Hepatocyte (in vitro differentiated cells): ENCODE results near the gene PTPN4. TPM values are rescaled to one million over a fixed set of nuclear protein-coding genes. Genes with fewer than 3 reads are reported as not detected.

Experiments used
- DNase-seq: peaks from one replicate; pipeline ENCODE4 v3.0.0-alpha.2; 2016; ENCODE audit warnings: low spot score
- H2AFZ ChIP-seq: fragments of 200-600 bp; sonication (generic); 2 replicates; pipeline ENCODE4 v1.6.0; 2016; ENCODE audit warnings: antibody characterized with exemption, mild to moderate bottlenecking
- H3K27ac ChIP-seq: fragments of 200-600 bp; sonication (generic); 2 replicates; pipeline ENCODE4 v1.5.1; 2016; ENCODE audit warnings: mild to moderate bottlenecking
- H3K27me3 ChIP-seq: fragments of 200-600 bp; sonication (generic); 2 replicates; pipeline ENCODE4 v1.6.1; 2016
- H3K36me3 ChIP-seq: fragments of 200-600 bp; sonication (generic); replicated peaks from 2 replicates; pipeline ENCODE4 v1.5.1; 2016; ENCODE audit warnings: low read depth; ENCODE audit not compliant: insufficient read depth
- H3K4me1 ChIP-seq: fragments of 200-600 bp; sonication (generic); 2 replicates; pipeline ENCODE4 v1.5.1; 2016; ENCODE audit warnings: mild to moderate bottlenecking, moderate library complexity; ENCODE audit not compliant: insufficient read depth
- H3K4me2 ChIP-seq: fragments of 200-600 bp; sonication (generic); 2 replicates; pipeline ENCODE4 v1.6.0; 2016
- H3K4me3 ChIP-seq: fragments of 200-600 bp; sonication (generic); 2 replicates; pipeline ENCODE4 v1.5.1; 2016; ENCODE audit warnings: mild to moderate bottlenecking
- H3K79me2 ChIP-seq: fragments of 200-600 bp; sonication (generic); 2 replicates; pipeline ENCODE4 v1.6.0; 2017; ENCODE audit warnings: mild to moderate bottlenecking
- H3K9me2 ChIP-seq: fragments of 200-600 bp; sonication (generic); replicated peaks from 2 replicates; pipeline ENCODE4 v1.6.0; 2017; ENCODE audit warnings: mild to moderate bottlenecking; ENCODE audit not compliant: insufficient read depth
- H3K9me3 ChIP-seq: fragments of 200-600 bp; sonication (generic); 2 replicates; pipeline ENCODE4 v1.5.1; 2016; ENCODE audit warnings: low read depth, mild to moderate bottlenecking
- H4K20me1 ChIP-seq: fragments of 200-600 bp; sonication (generic); 2 replicates; pipeline ENCODE4 v1.6.0; 2016; ENCODE audit warnings: mild to moderate bottlenecking; ENCODE audit not compliant: insufficient read depth, poor library complexity, severe bottlenecking
- CTCF ChIP-seq: fragments of 200-600 bp; sonication (generic); IDR thresholded peaks from 2 replicates; pipeline ENCODE4 v1.5.1; 2016; ENCODE audit warnings: antibody characterized with exemption, mild to moderate bottlenecking; ENCODE audit not compliant: poor library complexity
- EZH2 ChIP-seq: fragments of 200-600 bp; sonication (generic); IDR thresholded peaks from 2 replicates; pipeline ENCODE4 v1.6.1; 2016; ENCODE audit warnings: antibody characterized with exemption, mild to moderate bottlenecking, borderline replicate concordance
- EZH2phosphoT487 ChIP-seq: fragments of 200-600 bp; sonication (generic); IDR thresholded peaks from one replicate; pipeline ENCODE4 v1.6.1; 2018; ENCODE audit warnings: antibody characterized with exemption, mild to moderate bottlenecking, low read depth, moderate library complexity; ENCODE audit not compliant: unreplicated experiment, severe bottlenecking
- WGBS: methylation state at CpG from one replicate; pipeline ENCODE4 v1.1.6; 2016; ENCODE audit warnings: low lambda C conversion rate; ENCODE audit errors: missing lambda C conversion rate; 5-methylcytosine and 5-hydroxymethylcytosine counted together
- polyA plus RNA-seq: library from polyadenylated mRNA; unstranded; fragments of >200 nt; fragmentation: Nextera tagmentation; extraction: Ambion mirVana; gene quantifications from 2 replicates; pipeline ENCODE4 v1.2.1, GENCODE V29; 2016
- total RNA-seq: library from RNA; depleted of rRNA; stranded (reverse); fragments of >200 nt; gene quantifications from 2 replicates; pipeline ENCODE4 v1.2.3, GENCODE V29; 2014

Gene PTPN4
- total and polyA plus RNA-seq, 2 experiments from 2014 or later, result 9.2 to 15.5 TPM

- no peak overlapping the region for H3K4me2 ChIP-seq
- no peaks in the 10 kb centered on the region for H3K9me3 ChIP-seq
- no peaks in the 10 kb centered on the region for H3K79me2 ChIP-seq
- no peaks in the 10 kb centered on the region for H4K20me1 ChIP-seq
- no peaks in the 10 kb centered on the region for H3K36me3 ChIP-seq
- no peak overlapping the region for H2AFZ ChIP-seq
- TF ChIP-seq EZH2, result no peak
- no peak for TF ChIP-seq CTCF
- H3K27me3 ChIP-seq, result no peaks in the 10 kb centered on the region
- no peak overlapping the region for H3K4me3 ChIP-seq
- H3K4me1 ChIP-seq, result no peaks in the 10 kb centered on the region
- no peak for DNase-seq
- WGBS, result 61% methylated on average over 1 of the region's 1 CpG
- no peak overlapping the region for H3K27ac ChIP-seq
- no peaks in the 10 kb centered on the region for H3K9me2 ChIP-seq
Measured at GRCh38 chr2:120001471-120001870, 241.7 kb downstream of the PTPN4 start.

GRCh38 chr2:120004254-120004653, 244.5 kb downstream of the PTPN4 start:
- Histone ChIP-seq H3K9me2 (no peaks in the 10 kb centered on the region), H3K79me2 (no peaks in the 10 kb centered on the region), H3K4me1 (no peaks in the 10 kb centered on the region), H4K20me1 (no peaks in the 10 kb centered on the region), H2AFZ (no peak overlapping the region), H3K36me3 (no peaks in the 10 kb centered on the region), H3K27ac (no peak overlapping the region), H3K4me3 (no peak overlapping the region), H3K27me3 (no peaks in the 10 kb centered on the region), H3K4me2 (no peak overlapping the region), H3K9me3 (no peaks in the 10 kb centered on the region)
- TF ChIP-seq EZH2phosphoT487 (no peak), CTCF (no peak), EZH2 (no peak)
- no peak for DNase-seq

GRCh38 chr2:120005834-120006521, 246.3 kb downstream of the PTPN4 start:
- no peak for TF ChIP-seq EZH2phosphoT487
- TF ChIP-seq EZH2, result no peak
- no peak for TF ChIP-seq CTCF
- H3K27ac ChIP-seq, result no peak overlapping the region
- H3K4me1 ChIP-seq, result no peaks in the 10 kb centered on the region
- no peak for DNase-seq
- H3K27me3 ChIP-seq, result no peaks in the 10 kb centered on the region
- no peak overlapping the region for H3K4me3 ChIP-seq
- H4K20me1 ChIP-seq, result no peaks in the 10 kb centered on the region
- H2AFZ ChIP-seq, result no peak overlapping the region
- no peak overlapping the region for H3K4me2 ChIP-seq
- no peaks in the 10 kb centered on the region for H3K9me2 ChIP-seq
- no peaks in the 10 kb centered on the region for H3K79me2 ChIP-seq
- no peaks in the 10 kb centered on the region for H3K36me3 ChIP-seq
- H3K9me3 ChIP-seq, result no peaks in the 10 kb centered on the region
- WGBS, result 97% methylated on average over 11 of the region's 11 CpGs
